ENCODE measurements around the gene WDR82. TPM values are rescaled to one million over a fixed set of nuclear protein-coding genes. Genes with fewer than 3 reads are reported as not detected.
A peak's percentile ranks its signal among the peaks of the same experiment; 100 is the strongest.

Gene WDR82
- total and polyA plus RNA-seq, 2 donors from 2014 or later, result 20.9 to 75.8 TPM

DNA sequence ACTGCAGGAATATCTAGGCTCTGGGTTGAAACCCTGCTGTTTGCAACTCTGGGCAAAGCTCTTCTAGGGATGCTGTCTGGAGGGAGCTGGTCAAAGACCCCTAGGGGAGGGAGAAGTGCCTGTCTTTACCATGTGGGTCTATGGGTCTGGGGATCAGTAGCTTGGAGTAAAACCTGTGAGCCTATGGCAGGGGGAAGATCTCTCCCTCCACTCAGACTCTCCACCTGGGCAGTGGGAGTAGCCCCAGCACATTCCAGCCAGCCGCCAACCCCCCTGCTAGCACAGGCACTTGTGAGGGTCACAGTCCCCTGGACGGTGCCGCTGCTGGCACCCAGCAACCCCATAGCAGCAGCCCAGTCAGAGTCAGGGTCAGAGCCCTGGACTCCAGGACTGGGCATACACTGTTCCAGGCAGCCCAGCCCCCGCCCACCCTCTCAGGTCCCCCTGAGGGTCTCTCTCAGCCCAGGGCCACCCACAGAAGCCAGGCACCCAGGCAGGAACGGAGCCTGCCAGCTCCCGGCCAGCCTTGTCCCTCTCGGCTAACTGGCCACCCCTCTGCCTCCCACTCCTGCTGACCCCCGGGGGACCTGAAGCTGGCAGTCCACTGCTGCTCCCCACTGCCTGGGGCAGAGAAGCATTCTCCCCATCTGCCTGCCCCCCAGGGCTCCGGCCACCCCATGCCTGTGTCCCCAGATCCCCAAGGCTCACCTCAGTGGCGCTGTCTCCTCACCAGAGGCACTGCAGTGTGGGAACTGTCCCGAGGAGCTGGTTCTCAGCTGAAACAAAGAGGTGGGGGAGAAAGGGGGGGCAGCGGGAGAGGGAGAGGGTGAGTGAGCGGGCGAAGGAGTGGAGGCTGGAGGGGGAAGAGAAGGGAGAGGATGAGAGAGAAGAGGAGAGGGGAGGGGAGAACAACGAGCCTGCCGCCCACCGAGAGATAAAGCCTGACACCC is 20.0 kb upstream of the WDR82 start:
- Histone ChIP-seq H3K4me3 (ENCODE audit: low read length in 3 of 3) (peak overlapping the region in 1 of 3 donors; percentile 23), H3K27ac (ENCODE audit: low read depth in 2 of 2, low read length in 2 of 2) (no peak overlapping the region), H3K9ac (ENCODE audit: low read length in 3 of 3) (no peak overlapping the region), H3K9me3 (ENCODE audit: control insufficient read depth in 2 of 3, insufficient read depth in 1 of 3, low read length in 3 of 3) (no peaks in the 10 kb centered on the region), H3K27me3 (ENCODE audit: control insufficient read depth, insufficient read depth, low read length) (no peaks in the 10 kb centered on the region), H3K4me1 (ENCODE audit: control insufficient read depth in 2 of 3, insufficient read depth in 2 of 3, low read depth in 1 of 3, low read length in 3 of 3) (peaks cover 0 to 7% (median 0%) of the 10 kb centered on the region in 3 donors), H3K36me3 (ENCODE audit: control insufficient read depth in 2 of 3, insufficient read depth in 3 of 3, low read length in 3 of 3) (peaks cover 0 to 3% (median 0%) of the 10 kb centered on the region in 3 donors)
- FAIRE-seq, result no peak
- TF ChIP-seq, protein P1, sequence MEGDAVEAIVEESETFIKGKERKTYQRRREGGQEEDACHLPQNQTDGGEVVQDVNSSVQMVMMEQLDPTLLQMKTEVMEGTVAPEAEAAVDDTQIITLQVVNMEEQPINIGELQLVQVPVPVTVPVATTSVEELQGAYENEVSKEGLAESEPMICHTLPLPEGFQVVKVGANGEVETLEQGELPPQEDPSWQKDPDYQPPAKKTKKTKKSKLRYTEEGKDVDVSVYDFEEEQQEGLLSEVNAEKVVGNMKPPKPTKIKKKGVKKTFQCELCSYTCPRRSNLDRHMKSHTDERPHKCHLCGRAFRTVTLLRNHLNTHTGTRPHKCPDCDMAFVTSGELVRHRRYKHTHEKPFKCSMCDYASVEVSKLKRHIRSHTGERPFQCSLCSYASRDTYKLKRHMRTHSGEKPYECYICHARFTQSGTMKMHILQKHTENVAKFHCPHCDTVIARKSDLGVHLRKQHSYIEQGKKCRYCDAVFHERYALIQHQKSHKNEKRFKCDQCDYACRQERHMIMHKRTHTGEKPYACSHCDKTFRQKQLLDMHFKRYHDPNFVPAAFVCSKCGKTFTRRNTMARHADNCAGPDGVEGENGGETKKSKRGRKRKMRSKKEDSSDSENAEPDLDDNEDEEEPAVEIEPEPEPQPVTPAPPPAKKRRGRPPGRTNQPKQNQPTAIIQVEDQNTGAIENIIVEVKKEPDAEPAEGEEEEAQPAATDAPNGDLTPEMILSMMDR (IDR thresholded peaks at IDR 0.05; ENCODE audit: borderline replicate concordance, extremely low read depth, insufficient read depth), result no peak
- peak in 4 of 5 donors; percentile 76 to 92 (median 86) for DNase-seq
- intact Hi-C loops (cut with DNase I), result no loop called here

DNA sequence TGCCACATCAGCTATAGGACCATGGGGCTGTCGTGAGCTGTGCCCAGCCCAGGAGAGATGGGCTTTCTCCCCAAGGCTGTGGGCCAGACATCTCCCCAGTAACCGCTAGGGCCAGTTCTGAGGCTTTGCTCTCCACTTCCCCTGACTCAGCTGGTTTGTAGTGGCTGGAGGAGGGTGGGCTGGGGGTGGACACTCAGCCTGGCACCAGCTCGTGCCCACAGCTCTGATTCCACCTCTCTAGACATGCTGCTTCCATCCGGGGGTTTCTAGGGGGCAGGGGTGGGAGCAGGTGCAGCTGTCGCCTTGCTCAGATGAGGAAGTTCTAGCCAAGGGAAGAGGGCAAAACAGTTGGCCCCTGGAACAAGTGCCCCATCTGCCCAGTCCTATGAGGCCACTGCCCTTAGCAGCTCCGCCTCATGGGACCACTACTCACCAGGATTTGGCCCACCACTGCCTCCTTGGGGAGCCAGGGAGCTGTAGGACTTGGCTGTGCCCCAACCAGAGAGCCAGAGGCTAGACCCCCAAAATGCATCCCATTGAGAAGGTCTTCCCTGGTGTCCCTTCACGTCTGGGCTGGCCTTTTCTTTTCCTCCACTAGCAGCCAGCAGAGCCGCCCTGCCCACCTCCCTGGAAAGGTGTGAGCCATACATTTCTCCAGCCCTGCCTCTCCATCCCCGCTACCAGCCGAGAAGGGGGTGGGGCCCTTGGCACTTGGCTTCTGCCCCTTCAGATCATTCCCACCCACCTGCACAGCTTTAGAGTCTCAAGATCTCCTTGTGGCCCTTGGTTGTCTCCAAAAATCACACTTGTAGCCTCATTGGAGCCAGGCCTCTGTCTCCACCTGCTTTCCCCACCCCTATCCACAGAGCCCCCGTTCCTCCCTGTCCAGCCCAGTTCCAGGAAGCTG is 19.0 kb upstream of the WDR82 start:
- FAIRE-seq (no peak), DNase-seq (no peak)
- intact Hi-C loops (cut with DNase I), result no loop called here

DNA sequence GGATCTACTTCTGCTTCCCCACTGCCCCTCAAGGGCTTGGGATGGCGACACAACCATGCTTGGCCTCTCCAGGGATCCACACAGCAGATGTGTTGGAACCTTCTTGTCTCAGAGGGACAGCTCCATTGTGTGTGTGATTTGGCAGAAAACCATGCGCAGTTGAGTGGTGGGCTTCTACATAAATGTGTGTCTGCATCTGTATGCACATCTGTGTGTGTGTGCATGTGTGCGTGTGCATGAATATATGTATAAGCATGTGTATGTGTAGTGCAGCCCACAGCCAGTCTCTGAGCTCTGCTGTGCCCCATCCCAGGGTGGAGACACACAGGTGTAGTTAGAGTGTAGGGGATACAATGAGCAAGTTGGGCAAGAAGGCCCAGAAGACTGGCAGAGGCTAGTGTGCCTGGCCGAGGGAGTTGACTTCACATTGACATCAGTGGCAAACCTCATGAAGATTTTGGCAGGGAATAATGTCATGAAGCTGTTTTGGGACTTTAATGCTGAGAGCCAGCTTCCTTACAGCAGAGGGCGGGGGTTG is 17.3 kb upstream of the WDR82 start:
- Histone ChIP-seq H3K36me3 (ENCODE audit: control insufficient read depth in 2 of 3, insufficient read depth in 3 of 3, low read length in 3 of 3) (peaks cover 0 to 15% (median 8%) of the 10 kb centered on the region in 3 donors), H3K4me3 (ENCODE audit: low read length in 3 of 3) (no peak overlapping the region), H3K27ac (ENCODE audit: low read depth in 2 of 2, low read length in 2 of 2) (no peak overlapping the region), H3K9ac (ENCODE audit: low read length in 3 of 3) (no peak overlapping the region), H3K4me1 (ENCODE audit: control insufficient read depth in 2 of 3, insufficient read depth in 2 of 3, low read depth in 1 of 3, low read length in 3 of 3) (peaks cover 0 to 20% (median 0%) of the 10 kb centered on the region in 3 donors), H3K9me3 (ENCODE audit: control insufficient read depth in 2 of 3, insufficient read depth in 1 of 3, low read length in 3 of 3) (no peaks in the 10 kb centered on the region), H3K27me3 (ENCODE audit: control insufficient read depth, insufficient read depth, low read length) (no peaks in the 10 kb centered on the region)
- intact Hi-C loops (cut with DNase I), result no loop called here
- DNase-seq, result peak in 1 of 5 donors; percentile 32
- FAIRE-seq, result no peak
- TF ChIP-seq, protein P1 (IDR thresholded peaks at IDR 0.05; ENCODE audit: borderline replicate concordance, extremely low read depth, insufficient read depth), result no peak

More for the DNA sequence above, 19.0 kb upstream of the WDR82 start:
- Histone ChIP-seq H3K27ac (ENCODE audit: low read depth in 2 of 2, low read length in 2 of 2) (no peak overlapping the region), H3K4me1 (ENCODE audit: control insufficient read depth in 2 of 3, insufficient read depth in 2 of 3, low read depth in 1 of 3, low read length in 3 of 3) (peaks cover 0 to 7% (median 0%) of the 10 kb centered on the region in 3 donors), H3K27me3 (ENCODE audit: control insufficient read depth, insufficient read depth, low read length) (no peaks in the 10 kb centered on the region), H3K4me3 (ENCODE audit: low read length in 3 of 3) (peak overlapping the region in 1 of 3 donors; percentile 20), H3K36me3 (ENCODE audit: control insufficient read depth in 2 of 3, insufficient read depth in 3 of 3, low read length in 3 of 3) (peaks cover 0 to 7% (median 4%) of the 10 kb centered on the region in 3 donors), H3K9ac (ENCODE audit: low read length in 3 of 3) (no peak overlapping the region), H3K9me3 (ENCODE audit: control insufficient read depth in 2 of 3, insufficient read depth in 1 of 3, low read length in 3 of 3) (no peaks in the 10 kb centered on the region)
- TF ChIP-seq, protein P1 (IDR thresholded peaks at IDR 0.05; ENCODE audit: borderline replicate concordance, extremely low read depth, insufficient read depth), result no peak

Data from kidney (tissue), 14 donors.